ENCODE results near the gene DYDC2. TPM values are rescaled to one million over a fixed set of nuclear protein-coding genes. Genes with fewer than 3 reads are reported as not detected.

DYDC2 gene
- total and polyA plus RNA-seq, 2 of the 4 experiments (the other 2 are of a cell fraction): not detected

- Histone ChIP-seq H3K9me1 (ENCODE audit: insufficient read depth, low read length) (no peaks in the 10 kb centered on the region), H2AK5ac (ENCODE audit: low read depth, low read length) (no peak overlapping the region), H3K14ac (replicated peaks; ENCODE audit: low read depth, low read length) (no peak overlapping the region), H3K36me3 (ENCODE audit: control insufficient read depth, insufficient read depth, low read length) (no peaks in the 10 kb centered on the region), H3K4me3 (ENCODE audit: insufficient read depth, low read depth, low read length) (no peak overlapping the region), H3K4ac (ENCODE audit: low read depth, low read length) (no peak overlapping the region), H3K4me1 (ENCODE audit: control insufficient read depth, insufficient read depth, low read length) (no peaks in the 10 kb centered on the region), H3K56ac (ENCODE audit: extremely low read depth, insufficient read depth, low read length) (no peak overlapping the region), H3K9ac (ENCODE audit: low read depth, low read length) (no peak overlapping the region), H3K27me3 (ENCODE audit: control insufficient read depth, insufficient read depth, low read length) (no peaks in the 10 kb centered on the region), H3K23ac (ENCODE audit: low read depth, low read length) (no peak overlapping the region), H2BK5ac (ENCODE audit: low read depth, low read length, poor library complexity, severe bottlenecking) (no peak overlapping the region), H4K5ac (ENCODE audit: low read depth, low read length) (no peak overlapping the region), H3K79me1 (ENCODE audit: low read depth in 1 of 2, low read length in 2 of 2) (no peaks in the 10 kb centered on the region), H4K20me1 (ENCODE audit: insufficient read depth, low read length) (no peaks in the 10 kb centered on the region), H2BK20ac (ENCODE audit: low read depth, low read length) (no peak overlapping the region), H4K91ac (ENCODE audit: insufficient read depth, low read depth, low read length) (no peak overlapping the region), H2AFZ (replicated peaks; ENCODE audit: low read length, poor library complexity) (no peak overlapping the region), H2BK120ac (ENCODE audit: low read depth, low read length) (no peak overlapping the region), H4K8ac (ENCODE audit: low read depth in 2 of 2, low read length in 2 of 2) (no peak overlapping the region), H2BK15ac (ENCODE audit: low read depth, low read length) (no peak overlapping the region), H3K27ac (ENCODE audit: insufficient read depth, low read length) (no peak overlapping the region), H3K18ac (ENCODE audit: low read depth, low read length) (no peak overlapping the region), H3K4me2 (ENCODE audit: low read depth, low read length) (no peak overlapping the region), H3K9me3 (ENCODE audit: control insufficient read depth, insufficient read depth, low read length) (no peaks in the 10 kb centered on the region), H2AK9ac (replicated peaks; ENCODE audit: low read depth, low read length, poor library complexity) (no peak overlapping the region)
- in situ Hi-C loops (cut with MboI; ENCODE audit: low sequenced_read_pairs) (no loop called here), dilution Hi-C loops (cut with HindIII; ENCODE audit: low sequenced_read_pairs, unreplicated experiment) (no loop called here), intact Hi-C loops (cut with micrococcal nuclease) (no loop called here)
- ChIA-PET POLR2A (ENCODE audit: unreplicated experiment) (no interaction called here), CTCF (no interaction called here)
- ATAC-seq (ENCODE audit: low read depth) (no peak), DNase-seq (no peak)
- no TSS peak for BruUV-seq (replicated peaks)
- TF ChIP-seq SMC3 (IDR thresholded peaks at IDR 0.05; ENCODE audit: low read depth, low read length) (no peak), USF2 (IDR thresholded peaks at IDR 0.05; ENCODE audit: low read depth, low read length) (no peak), MAFK (IDR thresholded peaks at IDR 0.05; ENCODE audit: low read depth, low read length) (no peak), MXI1 (IDR thresholded peaks at IDR 0.05; ENCODE audit: borderline replicate concordance, low read depth, low read length) (no peak), RCOR1 (IDR thresholded peaks at IDR 0.05; ENCODE audit: insufficient replicate concordance, low read length) (no peak)
- TF ChIP-seq, protein P1, sequence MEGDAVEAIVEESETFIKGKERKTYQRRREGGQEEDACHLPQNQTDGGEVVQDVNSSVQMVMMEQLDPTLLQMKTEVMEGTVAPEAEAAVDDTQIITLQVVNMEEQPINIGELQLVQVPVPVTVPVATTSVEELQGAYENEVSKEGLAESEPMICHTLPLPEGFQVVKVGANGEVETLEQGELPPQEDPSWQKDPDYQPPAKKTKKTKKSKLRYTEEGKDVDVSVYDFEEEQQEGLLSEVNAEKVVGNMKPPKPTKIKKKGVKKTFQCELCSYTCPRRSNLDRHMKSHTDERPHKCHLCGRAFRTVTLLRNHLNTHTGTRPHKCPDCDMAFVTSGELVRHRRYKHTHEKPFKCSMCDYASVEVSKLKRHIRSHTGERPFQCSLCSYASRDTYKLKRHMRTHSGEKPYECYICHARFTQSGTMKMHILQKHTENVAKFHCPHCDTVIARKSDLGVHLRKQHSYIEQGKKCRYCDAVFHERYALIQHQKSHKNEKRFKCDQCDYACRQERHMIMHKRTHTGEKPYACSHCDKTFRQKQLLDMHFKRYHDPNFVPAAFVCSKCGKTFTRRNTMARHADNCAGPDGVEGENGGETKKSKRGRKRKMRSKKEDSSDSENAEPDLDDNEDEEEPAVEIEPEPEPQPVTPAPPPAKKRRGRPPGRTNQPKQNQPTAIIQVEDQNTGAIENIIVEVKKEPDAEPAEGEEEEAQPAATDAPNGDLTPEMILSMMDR (conservative IDR thresholded peaks at IDR 0.05; ENCODE audit: low read depth, low read length): no peak
- WGBS, 2 experiments (ENCODE audit: extremely low coverage in 2 of 2, insufficient read length in 1 of 2): no CpG with 5 or more reads among the region's 3 CpGs
Observed at GRCh38 chr10:80323311-80323710, 33.3 kb upstream of the DYDC2 start.
